IPS DF 4.7 (cell line): ENCODE data around the gene SZT2.

Source experiments
- DNase-seq: peaks from one replicate; pipeline ENCODE4 v3.0.0-alpha.2; 2013; ENCODE audit warnings: low spot score; ENCODE audit errors: extremely low read depth

Gene SZT2

GRCh38 chr1:43389326-43390313 lies at the start of gene SZT2, which contains the start of gene MED8:
SZT2 (plus strand) TSS chr1:43389899; CDS start chr1:43389969, 70 bp downstream.
MED8 (minus strand) TSS chr1:43389800; CDS start chr1:43389764, 36 bp downstream.
- DNase-seq = peak; percentile 90

- no peak for DNase-seq
Measured at GRCh38 chr1:43340559-43340958, 49.1 kb upstream of the SZT2 start.

- no peak for DNase-seq
Measured at GRCh38 chr1:43344267-43344850, 45.3 kb upstream of the SZT2 start.

GRCh38 chr1:43345120-43345519 lies 44.6 kb upstream of the SZT2 start:
- DNase-seq = no peak

DNA sequence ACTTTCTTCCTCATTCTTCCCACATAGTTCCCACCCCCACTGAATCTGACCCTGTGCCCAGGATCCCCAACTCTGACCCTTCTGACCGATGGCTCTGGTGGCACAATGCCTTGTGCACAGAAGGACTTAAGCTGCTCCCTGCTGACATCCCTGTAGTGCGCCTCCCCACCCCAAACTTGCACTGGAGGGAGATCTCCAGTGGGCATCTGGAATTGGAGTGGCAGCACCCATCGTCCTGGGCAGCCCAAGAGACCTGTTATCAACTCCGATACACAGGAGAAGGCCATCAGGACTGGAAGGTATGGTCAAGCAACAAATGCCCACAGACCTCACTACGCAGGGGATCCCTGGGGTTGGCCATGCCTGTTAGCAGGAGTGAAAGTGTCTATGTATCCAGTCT lies 43.1 kb upstream of the SZT2 start:
- DNase-seq = no peak

GRCh38 chr1:43348343-43348808 lies 41.3 kb upstream of the SZT2 start:
- DNase-seq = no peak

- DNase-seq = peak; percentile 86
Measured at GRCh38 chr1:43348809-43349593, 40.7 kb upstream of the SZT2 start.

- no peak for DNase-seq
Measured at GRCh38 chr1:43349594-43350306, 39.9 kb upstream of the SZT2 start.

GRCh38 chr1:43350976-43351375 lies 38.7 kb upstream of the SZT2 start:
- DNase-seq = no peak

- DNase-seq = no peak
Measured at GRCh38 chr1:43351421-43352350, 38.0 kb upstream of the SZT2 start.

- no peak for DNase-seq
Measured at GRCh38 chr1:43352351-43352705, 37.4 kb upstream of the SZT2 start.

DNA sequence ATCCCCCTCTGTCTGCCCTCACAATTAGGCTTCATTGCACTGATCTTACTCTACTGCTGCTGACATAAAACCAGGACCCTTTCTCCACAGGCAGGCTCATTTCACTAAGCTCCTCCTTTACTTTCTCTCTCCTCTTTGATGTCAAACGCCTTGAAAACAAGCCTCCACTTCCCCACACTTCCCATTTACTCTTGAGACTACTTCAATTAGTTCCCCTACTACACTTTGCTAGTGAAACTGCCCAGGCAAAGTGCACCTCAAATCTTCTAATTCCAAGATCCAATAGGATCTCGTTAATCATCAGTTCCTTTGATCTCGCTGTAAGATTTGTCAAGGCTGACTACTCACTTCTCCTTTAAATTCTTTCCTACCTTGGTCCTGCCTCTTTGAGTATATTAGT lies 36.8 kb upstream of the SZT2 start:
- no peak for DNase-seq

- DNase-seq = no peak
Measured at GRCh38 chr1:43354471-43354870, 35.2 kb upstream of the SZT2 start.

DNA sequence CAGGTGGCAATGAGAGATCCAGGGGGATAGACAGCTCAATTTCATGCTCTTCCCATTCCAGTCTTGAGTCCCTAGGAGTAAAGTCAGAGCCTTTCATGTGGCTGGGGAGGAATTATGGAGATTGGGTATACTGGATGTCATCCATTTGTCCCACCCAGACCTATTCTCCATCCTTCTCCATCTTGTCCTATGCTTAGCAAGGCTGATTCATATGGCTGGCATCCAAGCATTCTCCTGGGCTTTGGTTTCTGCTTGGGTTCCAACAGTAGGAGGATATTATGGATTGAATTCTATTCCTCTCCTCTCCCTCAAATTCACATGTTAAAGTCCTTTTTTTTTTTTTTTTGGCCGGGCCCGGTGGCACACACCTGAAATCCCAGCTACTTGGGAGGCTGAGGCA lies 34.8 kb upstream of the SZT2 start:
- DNase-seq = no peak

GRCh38 chr1:43357251-43357650 lies 32.4 kb upstream of the SZT2 start:
- no peak for DNase-seq

- DNase-seq = no peak
Measured at GRCh38 chr1:43358121-43358745, 31.5 kb upstream of the SZT2 start.

- peak; percentile 86 for DNase-seq
Measured at GRCh38 chr1:43358746-43359693, 30.7 kb upstream of the SZT2 start, which contains the start of gene CDC20. CDC20 (plus strand) TSS chr1:43358981; CDS start chr1:43359216, 235 bp downstream.

GRCh38 chr1:43359696-43360095 lies 30.0 kb upstream of the SZT2 start:
- no peak for DNase-seq
